Fibroblast of lung (primary cell): ENCODE measurements around the gene ZNF423.

Experiments used
- CTCF ChIP-seq, 2 donors: IDR thresholded peaks in 1 of 2; conservative IDR thresholded peaks in 1 of 2; 1 replicate in 1 of 2; 2 replicates in 1 of 2; pipeline ENCODE4 v1.5.1; 2011 to 2012; ENCODE audit warnings: low read length in 2 of 2, control low read depth in 1 of 2, inconsistent platforms in 1 of 2, low read depth in 1 of 2, mild to moderate bottlenecking in 1 of 2
- EZH2 ChIP-seq: IDR thresholded peaks from 2 replicates; pipeline ENCODE4 v1.5.1; 2012; ENCODE audit warnings: low read length, control low read depth, mild to moderate bottlenecking; ENCODE audit errors: missing control alignments

- TF ChIP-seq CTCF (conservative IDR thresholded peaks at IDR 0.05 in 1 of 2, IDR thresholded peaks at IDR 0.05 in 1 of 2; ENCODE audit: low read depth in 1 of 2, low read length in 2 of 2) (no peak), EZH2 (no peak)
These were observed 237.0 kb downstream of the ZNF423 start for GRCh38 chr16:49618955-49619354.
